NT2/D1 (cell line): ENCODE measurements around the gene RBM47.

Experiments used
- SUZ12 ChIP-seq: IDR thresholded peaks from 2 replicates; pipeline ENCODE4 v1.6.1; 2011; ENCODE audit not compliant: insufficient read length, insufficient read depth; ENCODE audit errors: extremely low read depth
- YY1 ChIP-seq: IDR thresholded peaks from 2 replicates; pipeline ENCODE4 v1.6.1; 2011; ENCODE audit not compliant: insufficient read length, insufficient read depth

DNA sequence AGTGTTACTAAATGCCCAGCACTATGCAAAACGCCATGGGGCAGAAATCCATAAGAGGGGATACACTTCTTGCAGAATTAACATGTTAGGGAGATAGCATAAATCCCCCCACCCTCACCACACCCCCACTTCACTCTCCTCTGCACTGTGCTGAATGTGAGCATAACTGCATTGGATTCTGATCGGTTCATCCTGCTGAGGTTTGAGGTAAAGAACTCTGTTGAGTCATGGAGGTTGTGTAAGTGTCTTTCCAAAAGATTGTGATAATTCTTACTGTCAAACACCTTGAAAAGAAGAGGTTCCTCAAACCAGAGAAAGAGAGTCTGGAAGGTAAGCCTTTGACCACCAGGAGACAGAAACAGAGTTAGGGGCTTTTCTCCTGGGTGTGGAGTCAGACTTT lies 43.6 kb downstream of the RBM47 start:
- TF ChIP-seq SUZ12 (no peak), YY1 (no peak)
